B cell (primary cell): ENCODE results near the gene PDE4B. TPM values are rescaled to one million over a fixed set of nuclear protein-coding genes. Genes with fewer than 3 reads are reported as not detected.

Experiments used
- ATAC-seq: fragments of 200-7000 bp; cut with Tn5 transposase; one replicate; pipeline ENCODE4 v1.10.0; 2021; ENCODE audit warnings: low read depth, mild to moderate bottlenecking, moderate number of reproducible peaks, moderate library complexity
- CTCF ChIA-PET: fragments of 350-600 bp; sonication (Branson Sonifier 250); formaldehyde crosslinking; loops from one replicate; lab custom pipeline; 2021; ENCODE audit warnings: antibody characterized with exemption, inconsistent platforms; lab: Charles Lee
- POLR2A ChIA-PET: fragments of 350-600 bp; sonication (Branson Sonifier 250); formaldehyde crosslinking; loops from one replicate; lab custom pipeline; 2021; ENCODE audit warnings: antibody characterized with exemption; lab: Charles Lee
- DNase-seq: peaks from one replicate; pipeline ENCODE4 v3.0.0; 2013
- H2AFZ ChIP-seq: 2 replicates; pipeline ENCODE4 v1.6.1; 2012; ENCODE audit warnings: mild to moderate bottlenecking, low read depth, low read length; ENCODE audit not compliant: insufficient read depth, poor library complexity, severe bottlenecking
- H3K27ac ChIP-seq, 2 donors: 1 replicate in 1 of 2; 2 replicates in 1 of 2; pipeline ENCODE4 v1.5.1; 2012 to 2013; ENCODE audit warnings: low read length in 2 of 2, mild to moderate bottlenecking in 2 of 2, moderate library complexity in 1 of 2
- H3K27me3 ChIP-seq, 4 experiments: fragments of 200-600 bp in 1 of 4; sonication (generic) in 1 of 4; replicated peaks in 1 of 4; 1 replicate in 2 of 4; 2 replicates in 2 of 4; pipeline versions ENCODE4 v1.6.1 to v1.7.0; 2013 to 2016; ENCODE audit warnings: low read length in 3 of 4, mild to moderate bottlenecking in 2 of 4, mixed read lengths in 1 of 4, moderate library complexity in 1 of 4; ENCODE audit not compliant: insufficient read depth in 4 of 4, control insufficient read depth in 3 of 4; ENCODE audit errors: control extremely low read depth in 1 of 4
- H3K36me3 ChIP-seq, 2 experiments: replicated peaks in 1 of 2; 1 replicate in 1 of 2; 2 replicates in 1 of 2; pipeline versions ENCODE4 v1.6.1 to v1.7.1; 2013; ENCODE audit warnings: low read length in 1 of 2; ENCODE audit not compliant: insufficient read depth in 2 of 2, control insufficient read depth in 1 of 2; ENCODE audit errors: control extremely low read depth in 1 of 2, extremely low read depth in 1 of 2
- H3K4me1 ChIP-seq, 2 donors: fragments of 200-600 bp in 1 of 2; sonication (generic) in 1 of 2; 1 replicate in 1 of 2; 2 replicates in 1 of 2; pipeline versions ENCODE4 v1.5.1 to v1.6.1; 2013 to 2017; ENCODE audit warnings: low read length in 2 of 2; ENCODE audit not compliant: control insufficient read depth in 2 of 2, insufficient read depth in 2 of 2
- H3K4me2 ChIP-seq: replicated peaks from 2 replicates; pipeline ENCODE3; 2012; ENCODE audit warnings: mild to moderate bottlenecking, low read depth, low read length; ENCODE audit not compliant: poor library complexity, severe bottlenecking
- H3K4me3 ChIP-seq, 5 experiments: fragments of 200-600 bp in 1 of 5; sonication (generic) in 1 of 5; 1 replicate in 3 of 5; 2 replicates in 2 of 5; pipeline versions ENCODE4 v1.5.1 to v1.7.0; 2011 to 2016; ENCODE audit warnings: low read length in 4 of 5, mild to moderate bottlenecking in 4 of 5, low read depth in 2 of 5, control low read depth in 1 of 5, moderate library complexity in 1 of 5; ENCODE audit not compliant: insufficient read depth in 1 of 5; ENCODE audit errors: control extremely low read depth in 1 of 5, extremely low read depth in 1 of 5
- H3K79me2 ChIP-seq: fragments of 200-600 bp; sonication (generic); one replicate; pipeline ENCODE4 v1.6.0; 2016; ENCODE audit warnings: low read length; ENCODE audit not compliant: control insufficient read depth, insufficient read depth
- H3K9ac ChIP-seq: fragments of 200-600 bp; sonication (generic); 2 replicates; pipeline ENCODE4 v1.6.1; 2017; ENCODE audit warnings: mild to moderate bottlenecking, low read length, moderate library complexity
- H3K9me3 ChIP-seq, 3 donors: one replicate each; pipeline versions ENCODE4 v1.6.1 to v1.7.1; 2013; ENCODE audit warnings: low read length in 2 of 3; ENCODE audit not compliant: control insufficient read depth in 2 of 3, insufficient read depth in 1 of 3; ENCODE audit errors: control extremely low read depth in 1 of 3
- H4K20me1 ChIP-seq: 2 replicates; pipeline ENCODE4 v1.6.0; 2012; ENCODE audit warnings: mild to moderate bottlenecking, low read length; ENCODE audit not compliant: insufficient read depth, control insufficient read depth, poor library complexity, severe bottlenecking
- H3K27ac Mint-ChIP-seq: one replicate; pipeline ENCODE4 v1.8.0; 2021; ENCODE audit warnings: mixed read lengths
- H3K27me3 Mint-ChIP-seq: one replicate; pipeline ENCODE4 v1.8.0; 2021; ENCODE audit warnings: mixed read lengths
- H3K4me1 Mint-ChIP-seq: one replicate; pipeline ENCODE4 v1.8.0; 2021; ENCODE audit warnings: mixed read lengths
- H3K4me3 Mint-ChIP-seq: one replicate; pipeline ENCODE4 v1.8.0; 2021; ENCODE audit warnings: mixed read lengths
- H3K9me3 Mint-ChIP-seq: one replicate; pipeline ENCODE4 v1.8.0; 2022; ENCODE audit warnings: mixed read lengths; ENCODE audit not compliant: insufficient read depth
- CTCF ChIP-seq: fragments of 200-600 bp; IDR thresholded peaks from one replicate; pipeline ENCODE4 v1.8.0; 2022; ENCODE audit warnings: antibody characterized with exemption, mild to moderate bottlenecking
- EZH2 ChIP-seq: IDR thresholded peaks from 2 replicates; pipeline ENCODE4 v1.6.1; 2012; ENCODE audit warnings: borderline replicate concordance, low read depth, mild to moderate bottlenecking, moderate library complexity, low read length; ENCODE audit not compliant: insufficient read depth, poor library complexity, severe bottlenecking
- WGBS: methylation state at CpG from one replicate; pipeline ENCODE4 v1.1.5; 2013; ENCODE audit warnings: missing lambda C conversion rate; ENCODE audit not compliant: insufficient coverage; 5-methylcytosine and 5-hydroxymethylcytosine counted together
- intact Hi-C: fragments of 100-400 bp; cut with micrococcal nuclease; formaldehyde crosslinking; loops from one replicate; pipeline ENCODE4 v1.10.0; 2022
- polyA plus RNA-seq: library from polyadenylated mRNA; depleted of rRNA; stranded (reverse); fragments of >200 nt; gene quantifications from 2 replicates; pipeline ENCODE4 v1.2.3, GENCODE V29; 2012
- total RNA-seq, 2 donors: library from RNA; stranded (reverse); fragments of 120-200 nt in 1 of 2; gene quantifications; 1 replicate in 1 of 2; 2 replicates in 1 of 2; pipeline versions ENCODE4 v1.2.3 to v1.2.4, GENCODE V29; 2013 to 2022

The PDE4B gene
- total and polyA plus RNA-seq, 2 donors (not counting 1 experiment from before 2014, with no cell fraction given) = 63.7 to 242 TPM

GRCh38 chr1:65985393-65986066 lies 192.8 kb downstream of the PDE4B start:
- WGBS = no CpG with 5 or more reads among the region's 1 CpG
- Histone ChIP-seq H4K20me1 (no peaks in the 10 kb centered on the region), H3K79me2 (no peaks in the 10 kb centered on the region), H3K4me1 (no peaks in the 10 kb centered on the region), H3K27ac (no peak overlapping the region), H3K9me3 (peaks cover 0 to 3% (median 1%) of the 10 kb centered on the region in 3 donors), H3K9ac (no peak overlapping the region), H3K4me2 (no peak overlapping the region), H3K36me3 (no peaks in the 10 kb centered on the region), H3K27me3 (no peaks in the 10 kb centered on the region), H3K4me3 (no peak overlapping the region), H2AFZ (no peak overlapping the region)
- Mint-ChIP-seq H3K4me1 (no peaks in the 10 kb centered on the region), H3K27ac (no peak overlapping the region), H3K4me3 (no peak overlapping the region), H3K27me3 (peaks cover 11% of the 10 kb centered on the region), H3K9me3 (no peaks in the 10 kb centered on the region)
- CTCF ChIA-PET = no interaction called here
- no peak for ATAC-seq
- POLR2A ChIA-PET = no interaction called here
- TF ChIP-seq EZH2 (no peak), CTCF (no peak)
- intact Hi-C loops = no loop called here
- DNase-seq = no peak

- H2AFZ ChIP-seq = no peak overlapping the region
- ATAC-seq (no peak), DNase-seq (no peak)
- H3K79me2 ChIP-seq = no peaks in the 10 kb centered on the region
- WGBS = no CpG with 5 or more reads among the region's 1 CpG
- no peaks in the 10 kb centered on the region for H4K20me1 ChIP-seq
- Mint-ChIP-seq H3K4me3 (no peak overlapping the region), H3K9me3 (no peaks in the 10 kb centered on the region), H3K27me3 (peaks cover 11% of the 10 kb centered on the region), H3K4me1 (no peaks in the 10 kb centered on the region), H3K27ac (no peak overlapping the region)
- H3K9me3 ChIP-seq = peaks cover 0 to 3% (median 1%) of the 10 kb centered on the region in 3 donors
- no peak overlapping the region for H3K27ac ChIP-seq
- no peak overlapping the region for H3K4me3 ChIP-seq
- H3K27me3 ChIP-seq = no peaks in the 10 kb centered on the region
- TF ChIP-seq EZH2 = no peak
- TF ChIP-seq CTCF = no peak
- no peak overlapping the region for H3K4me2 ChIP-seq
- intact Hi-C loops = no loop called here
- CTCF ChIA-PET = no interaction called here
- H3K36me3 ChIP-seq = no peaks in the 10 kb centered on the region
- no peak overlapping the region for H3K9ac ChIP-seq
- H3K4me1 ChIP-seq = no peaks in the 10 kb centered on the region
- POLR2A ChIA-PET = no interaction called here
Observed at GRCh38 chr1:65986146-65986545, 193.5 kb downstream of the PDE4B start.
